ENCODE measurements around the gene EPS15. TPM values are rescaled to one million over a fixed set of nuclear protein-coding genes. Genes with fewer than 3 reads are reported as not detected.

The EPS15 gene
- total RNA-seq, 1 donor from 2014 or later = 42.0 TPM

- H3K4me1 ChIP-seq = peaks cover 3% of the 10 kb centered on the region
- peaks cover 16% of the 10 kb centered on the region for H3K4me1 Mint-ChIP-seq
- H4K20me1 ChIP-seq (ENCODE audit: low read depth) = no peaks in the 10 kb centered on the region
- no peak within 1 kb of the TSS for H3K27ac ChIP-seq
- H3K9ac ChIP-seq = no peak within 1 kb of the TSS
- H3K4me3 Mint-ChIP-seq = peak within 1 kb of the TSS; percentile 87
- no peaks in the 10 kb centered on the region for H3K36me3 ChIP-seq
- no peaks in the 10 kb centered on the region for H3K36me3 Mint-ChIP-seq
- H3K4me2 ChIP-seq = peak within 1 kb of the TSS; percentile 99
- H3F3A ChIP-seq (ENCODE audit: low read depth) = peaks cover 3% of the 10 kb centered on the region
- H3K79me2 ChIP-seq (ENCODE audit: low read depth) = no peaks in the 10 kb centered on the region
- H3K27me3 Mint-ChIP-seq (ENCODE audit: insufficient read depth, low read depth) = peaks cover 27% of the 10 kb centered on the region
- no peaks in the 10 kb centered on the region for H3K9me3 Mint-ChIP-seq
- H3K4me3 ChIP-seq = peak within 1 kb of the TSS; percentile 70
- TF ChIP-seq CTCF (IDR thresholded peaks at IDR 0.05) (no peak), EZH2 (IDR thresholded peaks at IDR 0.05) (peak; percentile 39), EZH2phosphoT487 (IDR thresholded peaks at IDR 0.05) (peak; percentile 29)
- DNase-seq (ENCODE audit: low spot score) = peak; percentile 58
- no peaks in the 10 kb centered on the region for H3K9me3 ChIP-seq (ENCODE audit: low read depth)
- H3K27me3 ChIP-seq = peaks cover 28% of the 10 kb centered on the region
- H3K27ac Mint-ChIP-seq = peak within 1 kb of the TSS; percentile 81
- peak within 1 kb of the TSS; percentile 95 for H2AFZ ChIP-seq (replicated peaks)
These were observed 188.5 kb downstream of the EPS15 start, which contains the start of gene TTC39A for GRCh38 chr1:51330331-51331201. TTC39A (minus strand) TSS chr1:51330562; CDS start chr1:51330477, 85 bp downstream.

DNA sequence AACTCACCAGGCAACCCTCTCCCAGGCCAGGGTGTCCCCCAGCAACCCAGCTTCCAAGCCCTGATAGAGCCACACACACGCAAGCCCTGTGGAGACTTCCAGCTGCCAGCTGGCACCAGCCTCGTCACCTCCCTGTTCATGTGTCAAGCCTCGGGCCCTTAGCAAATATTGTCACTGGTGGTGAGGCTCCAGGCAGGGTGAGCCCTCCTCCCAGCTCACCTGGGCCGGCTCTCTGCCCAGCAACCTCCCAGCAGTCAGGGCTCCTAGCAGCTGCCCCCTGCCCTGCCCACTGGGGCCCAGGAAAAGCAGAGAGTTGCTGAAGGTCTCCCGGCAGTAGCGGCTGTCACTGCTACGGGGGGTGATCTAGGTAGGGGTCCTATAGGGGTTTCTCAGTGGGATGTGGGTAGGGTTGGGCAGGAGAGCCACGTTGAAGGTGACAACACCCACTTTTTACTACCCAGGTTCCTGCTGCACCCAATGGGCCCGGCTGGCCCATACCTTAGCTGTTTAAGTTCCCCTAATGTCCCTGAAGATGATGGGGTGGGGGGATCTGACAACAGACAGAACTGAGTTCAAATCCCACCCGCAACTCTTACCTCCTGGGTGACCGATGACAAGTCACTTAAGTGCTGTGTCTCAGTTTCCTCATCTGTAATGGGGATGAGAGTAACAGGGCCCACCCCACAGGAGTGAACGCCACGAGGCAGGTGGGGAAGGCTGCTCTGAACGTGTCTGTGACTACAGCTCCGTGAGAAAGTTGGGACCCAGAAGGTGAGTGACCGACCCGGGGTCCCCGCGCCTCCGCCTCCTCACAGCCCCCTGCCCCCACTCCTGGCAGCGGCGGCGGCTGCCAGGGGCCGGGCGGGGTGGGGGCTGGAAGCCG is 189.4 kb downstream of the EPS15 start:
- no peak overlapping the region for H3K27ac Mint-ChIP-seq
- no peak for DNase-seq (ENCODE audit: low spot score)
- no peaks in the 10 kb centered on the region for H4K20me1 ChIP-seq (ENCODE audit: low read depth)
- TF ChIP-seq EZH2 (IDR thresholded peaks at IDR 0.05) = peak; percentile 35
- no peak for TF ChIP-seq EZH2phosphoT487 (IDR thresholded peaks at IDR 0.05)
- TF ChIP-seq CTCF (IDR thresholded peaks at IDR 0.05) = no peak
- peaks cover 16% of the 10 kb centered on the region for H3K4me1 Mint-ChIP-seq
- H3K36me3 Mint-ChIP-seq = no peaks in the 10 kb centered on the region
- H3K4me3 ChIP-seq = peak overlapping the region; percentile 37
- H3K36me3 ChIP-seq = no peaks in the 10 kb centered on the region
- H3K9me3 ChIP-seq (ENCODE audit: low read depth) = no peaks in the 10 kb centered on the region
- H2AFZ ChIP-seq (replicated peaks) = no peak overlapping the region
- peak overlapping the region; percentile 78 for H3K4me3 Mint-ChIP-seq
- no peak overlapping the region for H3K27ac ChIP-seq
- H3K27me3 Mint-ChIP-seq (ENCODE audit: insufficient read depth, low read depth) = peaks cover 24% of the 10 kb centered on the region
- no peaks in the 10 kb centered on the region for H3K9me3 Mint-ChIP-seq
- H3F3A ChIP-seq (ENCODE audit: low read depth) = peaks cover 3% of the 10 kb centered on the region
- H3K79me2 ChIP-seq (ENCODE audit: low read depth) = no peaks in the 10 kb centered on the region
- no peak overlapping the region for H3K9ac ChIP-seq
- peaks cover 28% of the 10 kb centered on the region for H3K27me3 ChIP-seq
- peak overlapping the region; percentile 72 for H3K4me2 ChIP-seq
- H3K4me1 ChIP-seq = peaks cover 3% of the 10 kb centered on the region

GRCh38 chr1:51328926-51329325 is 190.1 kb downstream of the EPS15 start:
- H3K4me3 Mint-ChIP-seq = peak overlapping the region; percentile 77
- Histone ChIP-seq H3K9me3 (ENCODE audit: low read depth) (no peaks in the 10 kb centered on the region), H4K20me1 (ENCODE audit: low read depth) (no peaks in the 10 kb centered on the region), H3K27ac (no peak overlapping the region), H3K27me3 (peaks cover 28% of the 10 kb centered on the region), H3K36me3 (no peaks in the 10 kb centered on the region), H3K4me2 (no peak overlapping the region), H3K4me3 (no peak overlapping the region), H3K4me1 (peaks cover 3% of the 10 kb centered on the region), H2AFZ (replicated peaks) (no peak overlapping the region), H3K9ac (no peak overlapping the region), H3F3A (ENCODE audit: low read depth) (peaks cover 3% of the 10 kb centered on the region), H3K79me2 (ENCODE audit: low read depth) (no peaks in the 10 kb centered on the region)
- H3K4me1 Mint-ChIP-seq = peaks cover 16% of the 10 kb centered on the region
- no peaks in the 10 kb centered on the region for H3K36me3 Mint-ChIP-seq
- H3K9me3 Mint-ChIP-seq = no peaks in the 10 kb centered on the region
- TF ChIP-seq EZH2 (IDR thresholded peaks at IDR 0.05) (no peak), EZH2phosphoT487 (IDR thresholded peaks at IDR 0.05) (peak; percentile 12)
- peaks cover 25% of the 10 kb centered on the region for H3K27me3 Mint-ChIP-seq (ENCODE audit: insufficient read depth, low read depth)
- no peak for DNase-seq (ENCODE audit: low spot score)
- H3K27ac Mint-ChIP-seq = no peak overlapping the region

All from neural progenitor cell (in vitro differentiated cells).